ENCODE measurements around the gene CCDC57. TPM values are rescaled to one million over a fixed set of nuclear protein-coding genes. Genes with fewer than 3 reads are reported as not detected.

The CCDC57 gene
- total RNA-seq, 1 donor from 2014 or later: 32.8 TPM

DNA sequence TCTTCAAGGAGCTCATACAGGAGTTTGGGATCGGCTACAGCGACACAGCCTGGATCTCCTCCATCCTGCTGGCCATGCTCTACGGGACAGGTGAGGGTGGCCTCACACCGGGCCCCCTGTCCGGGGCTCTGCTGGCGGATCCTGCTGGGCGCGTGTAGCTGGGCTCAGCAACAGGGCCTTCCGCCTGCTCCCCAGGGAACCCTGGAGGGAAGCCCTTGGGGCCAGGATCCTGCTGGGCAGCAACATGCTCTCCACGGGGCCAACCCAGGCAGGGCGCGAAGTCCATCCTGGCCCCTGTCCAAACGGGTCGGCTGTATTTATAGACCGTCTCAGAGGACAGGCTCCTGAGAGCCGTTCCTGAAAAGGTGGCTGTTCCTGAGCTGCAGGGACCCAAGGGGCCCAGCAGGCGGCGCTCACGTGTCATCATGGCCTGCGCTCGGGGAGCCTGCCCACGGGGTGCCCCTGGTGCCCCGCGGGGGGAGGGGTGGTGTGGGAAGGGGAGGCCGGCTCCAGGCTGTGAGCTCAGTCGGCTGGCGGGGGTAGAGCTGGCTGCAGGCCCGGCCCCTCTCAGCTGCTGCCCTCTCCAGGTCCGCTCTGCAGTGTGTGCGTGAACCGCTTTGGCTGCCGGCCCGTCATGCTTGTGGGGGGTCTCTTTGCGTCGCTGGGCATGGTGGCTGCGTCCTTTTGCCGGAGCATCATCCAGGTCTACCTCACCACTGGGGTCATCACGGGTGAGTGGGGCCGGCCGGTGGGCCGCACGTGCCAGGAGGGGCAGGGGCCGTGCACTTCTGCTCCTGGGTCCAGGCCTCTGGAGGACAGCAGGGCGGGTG lies 23.7 kb upstream of the CCDC57 start:
- peak; percentile 93 for DNase-seq (ENCODE audit: low spot score)
- peak; percentile 59 for ATAC-seq

DNA sequence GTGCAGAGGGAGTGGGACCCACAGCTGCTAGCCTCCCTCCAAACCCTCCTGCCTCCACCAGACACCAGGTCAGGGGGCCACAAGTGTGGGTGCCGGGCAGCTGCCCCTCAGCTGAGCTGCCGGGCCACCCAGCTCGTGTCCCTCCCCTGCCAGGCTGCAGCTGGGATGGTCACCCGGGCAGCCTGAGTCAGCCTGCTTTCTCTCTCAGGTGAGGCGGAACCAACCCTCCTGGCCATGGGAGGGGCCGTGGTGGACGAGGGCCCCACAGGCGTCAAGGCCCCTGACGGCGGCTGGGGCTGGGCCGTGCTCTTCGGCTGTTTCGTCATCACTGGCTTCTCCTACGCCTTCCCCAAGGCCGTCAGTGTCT lies 23.1 kb upstream of the CCDC57 start:
- ATAC-seq (no peak), DNase-seq (ENCODE audit: low spot score) (peak; percentile 54)

DNA sequence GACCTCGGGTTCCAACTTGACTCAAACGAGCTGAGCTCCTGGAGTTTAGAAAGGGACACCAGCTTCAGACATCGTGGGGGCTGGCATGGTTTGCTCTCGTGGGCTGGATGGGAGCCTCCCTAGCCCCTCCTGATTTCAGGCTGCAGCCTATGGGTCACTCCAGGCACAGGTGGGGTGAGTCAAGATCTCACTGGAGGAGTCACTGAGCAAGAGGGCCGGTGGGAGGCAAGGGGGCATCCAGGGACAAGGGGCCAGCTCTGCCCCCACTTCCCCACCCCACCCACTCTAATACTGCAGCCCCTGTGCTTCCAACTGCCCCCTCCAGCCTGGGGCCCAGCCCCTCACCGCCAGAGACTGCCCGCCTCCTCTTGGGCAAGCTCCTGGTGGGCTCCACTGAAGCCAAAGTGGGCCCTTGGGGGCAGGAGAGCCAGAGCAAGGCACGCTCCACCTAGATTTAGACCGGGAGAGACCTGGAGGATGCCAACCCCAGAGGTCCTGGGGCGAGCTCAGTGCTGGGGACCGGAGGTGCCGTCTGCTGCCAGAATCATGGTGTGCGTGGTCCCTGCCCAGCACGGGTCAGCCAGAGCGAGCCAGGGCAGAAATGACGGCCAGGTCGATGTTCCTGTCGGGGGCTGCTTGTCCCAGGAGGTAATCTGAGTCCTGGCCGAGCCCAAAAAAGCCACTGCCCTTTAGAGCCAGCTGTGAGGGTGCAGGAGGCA lies 22.6 kb upstream of the CCDC57 start:
- ATAC-seq (no peak), DNase-seq (ENCODE audit: low spot score) (no peak)

GRCh38 chr17:82234211-82235055 lies 21.8 kb upstream of the CCDC57 start:
- DNase-seq (ENCODE audit: low spot score) (no peak), ATAC-seq (no peak)

DNA sequence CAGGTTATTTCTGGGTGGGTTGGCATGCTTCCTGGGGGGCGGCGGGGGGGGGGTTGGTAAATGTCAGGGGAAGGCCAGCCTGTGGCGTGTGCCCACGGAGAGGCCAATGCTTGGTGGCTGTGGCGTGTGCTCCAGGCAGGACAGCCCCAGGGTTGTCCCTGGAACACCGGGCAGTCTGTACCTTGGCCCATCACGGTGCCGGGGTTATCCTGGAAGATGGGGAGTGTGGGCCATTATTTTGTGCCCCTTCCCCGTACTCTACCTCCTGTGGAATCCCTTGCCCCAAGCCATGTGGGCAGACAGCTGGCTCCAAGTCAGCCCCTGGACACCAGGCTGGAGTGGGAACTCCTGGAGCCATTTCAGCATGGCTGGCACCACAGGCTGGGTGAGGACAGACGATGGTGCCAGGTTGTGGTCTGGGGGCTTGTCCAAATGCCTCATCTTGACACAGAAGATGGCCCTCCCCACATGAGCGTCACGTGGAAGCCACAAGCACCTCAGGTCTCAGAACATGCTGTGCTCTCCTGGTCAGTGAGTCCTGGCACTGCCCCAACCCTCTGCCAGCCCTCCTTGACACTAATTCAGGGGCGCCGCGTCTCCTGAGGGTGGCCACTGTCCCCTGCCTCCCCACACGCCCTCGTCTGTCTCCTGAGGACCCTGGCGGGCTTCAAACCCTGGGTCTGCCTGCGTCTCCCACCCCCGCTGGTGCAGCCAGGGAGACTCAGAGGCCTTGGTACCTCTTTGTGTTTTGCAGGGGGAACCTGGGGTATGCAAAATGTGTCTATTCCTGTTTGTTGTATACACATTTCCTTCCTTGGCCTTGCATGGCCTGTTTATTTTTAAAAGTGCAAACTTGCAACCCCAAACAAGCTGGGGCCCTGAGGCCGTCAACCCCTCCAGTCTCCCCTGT lies 20.5 kb upstream of the CCDC57 start:
- ATAC-seq (no peak), DNase-seq (ENCODE audit: low spot score) (no peak)

DNA sequence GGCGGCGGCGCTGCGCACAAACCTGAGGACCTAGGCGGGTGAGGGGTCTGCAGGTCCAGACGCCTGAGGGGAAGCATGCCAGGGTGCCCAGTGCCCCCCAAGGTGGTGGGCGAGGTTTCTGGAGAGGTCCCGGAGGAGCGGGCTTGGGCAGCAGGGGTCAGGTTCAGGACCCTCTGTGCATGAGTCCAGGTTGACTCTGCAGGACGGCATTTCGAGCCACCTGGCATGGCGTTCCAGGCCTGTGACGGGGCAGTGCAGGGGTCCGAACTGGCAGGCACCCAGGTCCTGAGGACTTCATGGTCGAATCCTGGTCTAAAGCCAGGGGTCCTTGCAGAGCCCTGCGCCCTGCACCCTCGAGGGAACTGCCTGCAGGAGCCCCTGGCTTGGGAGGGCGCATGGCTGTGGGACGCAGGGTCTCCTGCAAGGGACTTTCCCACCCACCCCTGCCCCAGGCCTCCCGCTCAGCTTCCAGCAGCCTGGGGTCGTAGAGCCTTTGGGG lies 19.7 kb upstream of the CCDC57 start:
- DNase-seq (ENCODE audit: low spot score) (peak; percentile 62), ATAC-seq (no peak)

- ATAC-seq (peak; percentile 36), DNase-seq (ENCODE audit: low spot score) (peak; percentile 78)
Measured at GRCh38 chr17:82231562-82232321, 19.1 kb upstream of the CCDC57 start.

- ATAC-seq: peak; percentile 1
- DNase-seq (ENCODE audit: low spot score): no peak
Measured at GRCh38 chr17:82231312-82231561, 18.6 kb upstream of the CCDC57 start.

DNA sequence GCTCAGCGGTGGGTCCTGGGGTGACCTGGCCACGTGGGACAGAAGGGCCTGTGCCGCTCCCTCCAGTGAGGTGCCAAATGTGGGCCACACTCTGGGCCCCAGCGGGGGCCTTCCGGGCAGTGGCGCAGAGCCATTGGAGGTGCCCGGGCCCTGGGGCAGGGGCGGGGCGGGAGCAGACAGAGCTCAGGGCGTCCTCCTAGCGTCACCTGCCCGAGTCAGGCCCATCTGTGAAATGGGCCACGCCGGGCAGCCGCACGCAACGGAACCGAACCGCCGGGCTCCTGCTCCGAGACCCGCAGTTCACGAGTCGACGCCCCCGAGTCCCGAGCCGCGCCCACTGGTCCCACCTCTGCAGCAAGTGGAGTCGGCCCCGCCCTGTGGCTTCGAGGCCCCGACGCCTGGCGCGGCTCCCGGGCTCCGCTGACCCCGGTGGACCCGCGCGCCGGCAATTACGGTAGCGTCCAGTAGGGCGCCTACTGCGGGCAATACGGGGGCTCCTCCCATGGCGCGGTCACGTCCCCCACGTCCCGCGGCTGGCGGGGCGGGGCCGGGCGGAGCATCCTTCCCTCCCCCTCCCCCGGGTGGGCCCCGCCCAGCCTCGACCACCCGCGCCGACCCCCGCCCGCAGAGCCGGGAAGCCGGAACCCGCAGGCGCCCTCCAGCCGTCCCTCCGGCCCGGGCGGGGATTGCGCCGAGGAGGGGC lies 18.1 kb upstream of the CCDC57 start:
- ATAC-seq (peak; percentile 80), DNase-seq (ENCODE audit: low spot score) (peak; percentile 91)

GRCh38 chr17:82229698-82230608 lies 17.3 kb upstream of the CCDC57 start:
- ATAC-seq (no peak), DNase-seq (ENCODE audit: low spot score) (peak; percentile 57)

- ATAC-seq (peak; percentile 7), DNase-seq (ENCODE audit: low spot score) (peak; percentile 64)
Measured at GRCh38 chr17:82228842-82229697, 16.4 kb upstream of the CCDC57 start, which contains the start of gene SLC16A3. SLC16A3 (plus strand) TSS chr17:82229042; CDS start chr17:82236009, 6,967 bp downstream.

DNA sequence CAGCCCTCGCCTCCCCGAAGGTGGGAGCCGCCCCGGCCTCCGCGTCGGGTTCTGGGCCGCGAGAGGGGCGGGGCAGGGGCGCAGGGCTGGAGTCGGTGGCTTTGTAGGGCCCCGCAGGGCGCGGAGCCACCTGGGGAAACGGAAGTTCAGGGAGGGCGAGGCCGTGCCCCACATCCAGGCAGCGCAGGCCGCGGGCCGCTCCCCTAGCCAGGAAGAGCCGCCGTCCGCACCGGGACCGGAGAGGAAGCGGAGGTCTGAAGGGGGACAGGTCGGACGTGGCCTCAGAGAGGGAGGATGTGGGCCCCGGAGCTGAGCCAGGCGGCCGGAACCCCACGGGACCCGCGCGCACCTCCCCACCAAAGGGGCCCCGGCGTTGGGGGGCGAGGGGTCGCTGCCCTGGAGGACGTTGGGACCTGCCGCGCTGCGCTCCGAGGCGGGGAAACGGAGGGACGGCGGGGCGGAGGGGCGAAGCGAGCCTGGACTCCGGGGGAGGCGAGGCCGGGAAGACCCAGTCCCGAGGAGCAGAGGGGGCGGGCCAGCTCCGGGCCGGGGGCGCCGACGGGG lies 15.7 kb upstream of the CCDC57 start:
- DNase-seq (ENCODE audit: low spot score) (peak; percentile 61), ATAC-seq (no peak)

- DNase-seq (ENCODE audit: low spot score) (no peak), ATAC-seq (no peak)
Measured at GRCh38 chr17:82227629-82228277, 15.1 kb upstream of the CCDC57 start.

DNA sequence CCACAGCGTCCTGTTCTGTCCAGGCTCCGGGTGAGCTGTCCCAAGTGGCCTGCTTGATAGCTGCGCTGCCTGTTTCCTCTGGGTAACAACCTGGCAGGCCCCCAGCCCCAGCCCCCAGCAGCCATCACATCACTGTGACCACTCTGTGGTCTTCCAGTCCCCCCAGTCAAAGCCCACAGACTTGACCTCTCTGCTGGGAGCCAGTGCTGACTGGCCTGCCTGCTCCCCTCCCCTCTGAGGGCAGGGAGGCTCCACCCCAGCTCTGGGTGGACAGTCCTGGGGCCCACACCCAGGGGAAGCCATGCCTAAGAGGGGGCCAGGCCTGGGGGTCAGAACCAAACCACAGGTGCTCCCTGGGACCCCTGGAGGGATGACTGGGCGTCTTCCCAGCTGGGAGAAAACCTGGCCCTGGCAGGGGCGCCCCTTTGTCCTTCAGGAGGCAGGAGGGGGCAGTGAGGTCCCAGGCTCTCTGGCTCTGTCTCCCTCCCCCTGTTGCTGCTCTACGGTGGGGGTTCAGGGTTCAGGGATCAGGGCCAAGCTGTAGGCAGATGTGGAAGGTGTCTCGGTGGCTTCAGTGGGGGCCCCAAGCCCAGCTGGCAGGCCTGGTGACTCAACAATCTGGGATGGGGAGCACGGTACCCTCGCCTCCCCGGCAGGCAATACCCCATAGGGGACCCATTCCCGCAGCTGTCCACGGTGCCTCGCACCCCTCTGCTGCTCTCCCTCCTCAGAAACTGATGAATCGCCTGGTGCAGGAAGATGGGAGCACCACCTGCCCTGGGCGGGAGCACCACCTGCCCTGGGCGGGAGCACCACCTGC lies 14.4 kb upstream of the CCDC57 start:
- ATAC-seq: no peak
- no peak for DNase-seq (ENCODE audit: low spot score)

GRCh38 chr17:82226146-82226808 lies 13.6 kb upstream of the CCDC57 start:
- no peak for DNase-seq (ENCODE audit: low spot score)

More at GRCh38 chr17:82226146-82226808, 13.6 kb upstream of the CCDC57 start:
- no peak for ATAC-seq
